Activated CD4-positive, alpha-beta T cell treated with anti-CD3 and anti-CD28 coated beads for 36 hours (primary cell): ENCODE results near the gene RPLP2. TPM values are rescaled to one million over a fixed set of nuclear protein-coding genes. Genes with fewer than 3 reads are reported as not detected.

ENCODE experiments used
- ATAC-seq: fragments of 200-7000 bp; cut with Tn5 transposase; one replicate; pipeline ENCODE4 v1.10.0; 2021; ENCODE audit warnings: mild to moderate bottlenecking, moderate library complexity
- CTCF ChIA-PET: fragments of 350-600 bp; sonication (Branson Sonifier 250); formaldehyde crosslinking; loops from one replicate; lab custom pipeline; 2021; ENCODE audit warnings: antibody characterized with exemption; lab: Charles Lee
- POLR2A ChIA-PET: fragments of 350-600 bp; sonication (Branson Sonifier 250); formaldehyde crosslinking; loops from one replicate; lab custom pipeline; 2021; ENCODE audit warnings: antibody characterized with exemption, inconsistent platforms; lab: Charles Lee
- DNase-seq: peaks from one replicate; pipeline ENCODE4 v3.0.0-alpha.2; 2020
- H3K27ac Mint-ChIP-seq: one replicate; pipeline ENCODE4 v1.8.0; 2021; ENCODE audit warnings: mixed read lengths
- H3K27me3 Mint-ChIP-seq: one replicate; pipeline ENCODE4 v1.8.0; 2021; ENCODE audit warnings: mixed read lengths
- H3K36me3 Mint-ChIP-seq: one replicate; pipeline ENCODE4 v1.8.0; 2021; ENCODE audit warnings: low read depth, mixed read lengths
- H3K4me1 Mint-ChIP-seq: one replicate; pipeline ENCODE4 v1.8.0; 2021; ENCODE audit warnings: mixed read lengths
- H3K4me3 Mint-ChIP-seq: one replicate; pipeline ENCODE4 v1.8.0; 2021; ENCODE audit warnings: mild to moderate bottlenecking, moderate library complexity, mixed read lengths
- H3K9me3 Mint-ChIP-seq: one replicate; pipeline ENCODE4 v1.8.0; 2021; ENCODE audit warnings: low read depth, mixed read lengths
- intact Hi-C, 2 experiments: fragments of 100-400 bp; cut with DNase I in 1 of 2; cut with micrococcal nuclease in 1 of 2; formaldehyde crosslinking; loops; one replicate each; pipeline versions ENCODE4 v1.14.2 to v1.15.1; 2022 to 2024; cut with DNase I, micrococcal nuclease
- total RNA-seq, 2 experiments: library from RNA; stranded (reverse); gene quantifications; one replicate each; pipeline ENCODE4 v1.2.3, GENCODE V29; 2021

Gene RPLP2
- total RNA-seq, 2 experiments from 2014 or later, result 2,132 to 3,230 TPM

GRCh38 chr11:801097-801780 is 8.5 kb upstream of the RPLP2 start:
- POLR2A ChIA-PET, result no interaction called here
- intact Hi-C loops, result no loop called here
- Mint-ChIP-seq H3K4me3 (no peak overlapping the region), H3K4me1 (peaks cover 9% of the 10 kb centered on the region), H3K9me3 (no peaks in the 10 kb centered on the region), H3K27ac (no peak overlapping the region), H3K36me3 (peaks cover 6% of the 10 kb centered on the region), H3K27me3 (no peaks in the 10 kb centered on the region)
- CTCF ChIA-PET, result no interaction called here
- DNase-seq (no peak), ATAC-seq (no peak)

DNA sequence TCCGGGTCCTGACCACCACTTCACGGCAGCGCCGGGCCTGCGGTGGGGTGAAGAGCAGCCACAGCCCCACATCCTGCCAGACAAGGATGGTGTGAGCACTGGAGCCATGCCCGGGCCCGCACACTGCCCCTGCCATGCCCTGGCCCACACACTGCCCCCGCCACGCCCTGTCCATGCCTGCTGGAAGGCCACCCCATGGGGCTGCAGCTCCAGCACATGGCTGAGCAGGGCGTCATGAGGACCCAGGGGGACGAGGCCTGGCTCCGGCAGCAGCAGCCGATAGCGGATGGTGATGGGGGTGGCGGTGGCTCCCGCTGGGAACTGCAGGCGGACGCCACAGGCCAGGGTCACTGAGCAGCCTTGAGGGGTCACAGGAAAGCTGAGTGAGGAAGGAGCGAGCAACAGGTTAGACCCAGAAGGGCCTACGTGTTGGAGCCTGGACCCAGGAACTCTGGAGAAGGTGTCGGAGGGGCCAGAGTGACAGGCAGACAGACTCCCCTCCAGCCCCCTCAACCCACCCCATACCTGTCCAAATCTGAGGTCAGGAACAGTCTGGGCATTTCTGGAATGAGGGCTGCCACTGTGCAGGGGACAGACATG is 7.6 kb upstream of the RPLP2 start:
- no peaks in the 10 kb centered on the region for H3K27me3 Mint-ChIP-seq
- POLR2A ChIA-PET, result no interaction called here
- ATAC-seq (no peak), DNase-seq (no peak)
- no peaks in the 10 kb centered on the region for H3K9me3 Mint-ChIP-seq
- peaks cover 6% of the 10 kb centered on the region for H3K4me1 Mint-ChIP-seq
- intact Hi-C loops, result no loop called here
- H3K27ac Mint-ChIP-seq, result no peak overlapping the region
- no peak overlapping the region for H3K4me3 Mint-ChIP-seq
- H3K36me3 Mint-ChIP-seq, result peaks cover 6% of the 10 kb centered on the region
- CTCF ChIA-PET, result no interaction called here

DNA sequence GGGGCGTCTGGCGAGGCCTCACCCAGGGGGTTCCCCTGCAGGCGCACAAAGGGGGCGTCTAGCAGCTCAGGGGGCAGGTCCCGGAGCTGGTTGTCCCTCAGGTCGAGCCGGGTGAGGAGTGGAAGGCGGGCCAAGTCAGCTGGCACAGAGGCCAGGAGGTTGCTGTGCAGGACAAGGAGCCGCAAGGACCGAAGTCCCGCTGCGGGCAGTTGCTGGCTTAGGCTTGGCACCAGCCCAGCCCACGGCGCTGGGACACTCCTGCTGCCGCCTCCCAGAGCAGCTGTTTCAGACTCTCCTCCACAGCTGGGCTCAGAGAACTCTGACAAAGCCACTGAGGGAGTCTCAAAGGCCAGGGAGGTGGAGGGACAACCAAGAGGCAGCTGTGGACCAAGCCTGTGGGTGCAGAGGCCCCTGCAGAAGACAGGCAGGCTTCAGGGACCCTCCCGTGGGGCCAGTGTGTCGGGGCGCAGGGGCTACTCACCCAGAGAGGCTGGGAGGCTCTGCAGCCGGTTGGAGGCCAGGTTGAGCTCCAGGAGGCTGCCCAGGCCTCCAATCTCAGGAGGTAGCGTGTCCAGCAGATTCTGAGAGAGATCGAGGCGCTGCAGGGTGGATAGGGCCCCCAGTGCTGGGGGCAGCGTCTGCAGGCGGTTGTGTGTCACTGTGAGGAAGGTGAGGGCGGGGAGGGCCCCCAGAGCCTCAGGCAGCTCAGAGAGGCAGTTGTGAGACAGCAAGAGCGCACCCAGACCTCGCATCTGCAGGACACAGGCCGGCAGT is 6.9 kb upstream of the RPLP2 start:
- ChIA-PET CTCF (interaction anchor here (1.1 kb wide), 1 partner anchor 247 kb away, joined by 3 read pairs; no protein-coding TSS in a partner anchor), POLR2A (no interaction called here)
- Mint-ChIP-seq H3K9me3 (no peaks in the 10 kb centered on the region), H3K27ac (no peak overlapping the region), H3K36me3 (peaks cover 7% of the 10 kb centered on the region), H3K27me3 (no peaks in the 10 kb centered on the region), H3K4me3 (peak overlapping the region; percentile 26), H3K4me1 (peaks cover 8% of the 10 kb centered on the region)
- ATAC-seq, result no peak
- DNase-seq, result no peak
- intact Hi-C loops, result no loop called here

- H3K36me3 Mint-ChIP-seq, result peaks cover 8% of the 10 kb centered on the region
- ChIA-PET POLR2A (no interaction called here), CTCF (interaction anchor here (1.1 kb wide), 1 partner anchor 248 kb away, joined by 3 read pairs; no protein-coding TSS in a partner anchor)
- H3K27ac Mint-ChIP-seq, result no peak overlapping the region
- intact Hi-C loops, result no loop called here
- peak overlapping the region; percentile 76 for H3K4me3 Mint-ChIP-seq
- ATAC-seq, result no peak
- no peaks in the 10 kb centered on the region for H3K27me3 Mint-ChIP-seq
- H3K9me3 Mint-ChIP-seq, result no peaks in the 10 kb centered on the region
- peaks cover 13% of the 10 kb centered on the region for H3K4me1 Mint-ChIP-seq
- no peak for DNase-seq
Observed at GRCh38 chr11:803467-803742, 6.4 kb upstream of the RPLP2 start.

GRCh38 chr11:803770-804598 is 5.8 kb upstream of the RPLP2 start:
- Mint-ChIP-seq H3K9me3 (no peaks in the 10 kb centered on the region), H3K36me3 (peaks cover 8% of the 10 kb centered on the region), H3K27me3 (no peaks in the 10 kb centered on the region), H3K4me1 (peaks cover 15% of the 10 kb centered on the region), H3K4me3 (peak overlapping the region; percentile 76), H3K27ac (peak overlapping the region; percentile 51)
- ChIA-PET CTCF (interaction anchor here (1.1 kb wide), 1 partner anchor 249 kb away, joined by 3 read pairs; no protein-coding TSS in a partner anchor), POLR2A (interaction anchor here (0.6 kb wide), 1 partner anchor 44 kb away, joined by 3 read pairs; no protein-coding TSS in a partner anchor)
- DNase-seq (no peak), ATAC-seq (no peak)
- intact Hi-C loops, result no loop called here

- Mint-ChIP-seq H3K9me3 (no peaks in the 10 kb centered on the region), H3K4me3 (peak overlapping the region; percentile 76), H3K27me3 (no peaks in the 10 kb centered on the region), H3K36me3 (peaks cover 8% of the 10 kb centered on the region), H3K4me1 (peaks cover 15% of the 10 kb centered on the region), H3K27ac (peak overlapping the region; percentile 51)
- ChIA-PET POLR2A (interaction anchor here (0.6 kb wide), 1 partner anchor 44 kb away, joined by 3 read pairs; no protein-coding TSS in a partner anchor), CTCF (no interaction called here)
- intact Hi-C loops, result no loop called here
- DNase-seq, result no peak
- ATAC-seq, result no peak
Observed at GRCh38 chr11:804599-804964, 5.2 kb upstream of the RPLP2 start.

GRCh38 chr11:808427-809286 is 1.1 kb upstream of the RPLP2 start:
- DNase-seq, result peak; percentile 64
- peak overlapping the region; percentile 94 for H3K4me3 Mint-ChIP-seq
- no peaks in the 10 kb centered on the region for H3K27me3 Mint-ChIP-seq
- ChIA-PET CTCF (interaction anchor here (0.8 to 1.2 kb wide), 3 partner anchors 10 to 31 kb away, joined by 3 read pairs; partner anchors contain the start of gene PNPLA2), POLR2A (interaction anchor here (0.7 to 2.0 kb wide), 3 partner anchors 11 to 33 kb away, joined by 3 to 24 read pairs (median 10); partner anchors contain the start of gene PNPLA2)
- peaks cover 32% of the 10 kb centered on the region for H3K36me3 Mint-ChIP-seq
- intact Hi-C loops, result loop anchor here (1.0 to 2.0 kb wide), 16 partner anchors 10 to 601 kb away; partner anchors contain the start of genes POLR2L (in 2 of the 2), TSPAN4 (in 2 of the 2), AP2A2 (in 1 of the 2) and BET1L (in 1 of the 2)
- peak; percentile 0 for ATAC-seq
- peak overlapping the region; percentile 97 for H3K27ac Mint-ChIP-seq
- H3K9me3 Mint-ChIP-seq, result no peaks in the 10 kb centered on the region
- H3K4me1 Mint-ChIP-seq, result peaks cover 34% of the 10 kb centered on the region

- DNase-seq, result no peak
Observed at GRCh38 chr11:810040-810567, 337 bp downstream of the RPLP2 start.

DNA sequence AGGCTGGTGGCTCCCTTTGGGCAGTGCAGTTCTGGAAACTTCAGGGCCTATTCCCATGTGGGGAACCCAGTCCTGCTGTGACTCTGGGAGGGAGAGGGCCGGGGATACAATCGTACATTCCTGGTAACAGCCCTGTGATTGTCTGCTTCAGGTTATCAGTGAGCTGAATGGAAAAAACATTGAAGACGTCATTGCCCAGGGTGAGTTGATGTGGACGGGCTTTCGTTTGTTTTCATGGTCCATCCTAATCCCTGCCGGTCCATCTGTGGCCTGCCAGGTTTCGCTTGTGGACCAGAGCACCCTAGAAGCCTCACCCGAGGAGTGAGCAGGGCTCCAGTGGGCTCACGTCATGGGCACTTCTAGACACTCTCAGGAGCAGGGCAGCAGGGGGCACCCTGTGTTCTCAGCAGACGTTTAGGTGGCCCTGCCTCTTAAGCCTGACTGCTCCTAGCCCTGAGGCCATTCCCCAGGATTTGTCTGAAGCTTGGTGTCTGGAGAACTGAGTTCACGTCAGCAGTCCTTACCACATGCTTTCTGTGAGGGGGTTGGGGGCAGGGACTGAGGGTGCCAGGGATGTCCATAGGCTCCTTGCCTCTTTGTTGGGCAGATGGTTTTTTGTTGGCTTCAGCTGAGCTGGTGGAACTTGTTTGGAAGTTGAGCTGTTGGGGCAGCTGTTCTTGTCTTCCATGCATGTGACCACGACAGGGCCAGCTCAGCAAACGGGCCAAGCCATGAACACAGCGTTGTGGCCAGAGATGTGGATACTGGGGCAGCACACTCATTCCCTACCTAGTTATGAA is 1.9 kb downstream of the RPLP2 start:
- no peaks in the 10 kb centered on the region for H3K27me3 Mint-ChIP-seq
- DNase-seq (no peak), ATAC-seq (no peak)
- no peaks in the 10 kb centered on the region for H3K9me3 Mint-ChIP-seq
- H3K4me1 Mint-ChIP-seq, result peaks cover 30% of the 10 kb centered on the region
- H3K27ac Mint-ChIP-seq, result peak overlapping the region; percentile 88
- H3K36me3 Mint-ChIP-seq, result peaks cover 35% of the 10 kb centered on the region
- ChIA-PET POLR2A (interaction anchor here (0.9 kb wide), 1 partner anchor 8 kb away, joined by 5 read pairs; no protein-coding TSS in a partner anchor), CTCF (interaction anchor here (0.6 kb wide), 1 partner anchor 114 kb away, joined by 4 read pairs; the partner anchor contains the start of gene AP2A2)
- H3K4me3 Mint-ChIP-seq, result peak overlapping the region; percentile 94
- intact Hi-C loops, result no loop called here

More at GRCh38 chr11:810040-810567, 337 bp downstream of the RPLP2 start:
- Mint-ChIP-seq H3K36me3 (peaks cover 35% of the 10 kb centered on the region), H3K4me1 (peaks cover 30% of the 10 kb centered on the region), H3K4me3 (peak overlapping the region; percentile 94), H3K27ac (peak overlapping the region; percentile 97), H3K27me3 (no peaks in the 10 kb centered on the region), H3K9me3 (no peaks in the 10 kb centered on the region)
- ATAC-seq, result no peak
- intact Hi-C loops, result no loop called here
- POLR2A ChIA-PET, result interaction anchor here (1.4 to 2.0 kb wide), 2 partner anchors 9 to 13 kb away, joined by 10 to 24 read pairs; partner anchors contain the start of gene PNPLA2
- CTCF ChIA-PET, result interaction anchor here (1.2 kb wide), 1 partner anchor 9 kb away, joined by 3 read pairs; the partner anchor contains the start of gene PNPLA2
